ENCODE data around the gene FUT4. TPM values are rescaled to one million over a fixed set of nuclear protein-coding genes. Genes with fewer than 3 reads are reported as not detected.
A peak's percentile ranks its signal among the peaks of the same experiment; 100 is the strongest.
"Not testable (repeated sequence)": the region's sequence is repeated elsewhere in the genome, so short reads cannot be mapped to it uniquely, and the experiment has no call there.

The FUT4 gene
- total RNA-seq, 4 donors from 2014 or later = 1.2 to 4.5 (median 2.3) TPM

DNA sequence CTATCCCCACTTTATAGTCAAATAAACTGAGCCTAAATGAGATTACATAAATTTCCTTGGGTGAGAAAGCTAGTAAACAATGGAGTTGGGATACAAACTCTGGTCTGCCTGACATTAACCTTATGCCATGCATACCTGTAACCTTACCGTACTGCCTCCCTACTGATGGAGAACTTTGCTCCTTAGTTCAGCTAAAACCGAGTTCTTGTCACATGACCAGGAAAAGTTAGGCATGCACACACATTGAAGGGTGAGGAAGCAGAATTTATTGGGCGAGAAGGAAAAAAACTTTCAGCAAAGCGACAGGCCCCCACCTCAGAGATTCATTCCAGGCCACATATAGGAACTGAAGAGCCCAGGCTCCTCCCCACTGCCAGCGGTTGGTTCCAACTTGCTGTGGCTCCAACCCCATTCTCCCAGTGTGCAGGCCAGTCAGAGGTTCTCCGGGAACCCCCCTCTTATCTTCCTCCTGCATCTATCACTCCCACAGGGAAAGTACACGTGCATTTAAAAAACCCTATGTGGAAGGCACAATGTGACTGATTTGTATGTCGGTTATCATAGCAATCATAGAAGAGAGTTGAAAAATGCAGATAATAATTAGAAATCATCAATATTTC, 20.2 kb downstream of the FUT4 start:
- 60 to 61% methylated on average over 8 of the region's 8 CpGs for WGBS, 2 donors
- intact Hi-C loops (cut with DNase I; ENCODE audit: low total_unique reads) = no loop called here
- no peak for TF ChIP-seq POLR2A (IDR thresholded peaks at IDR 0.05)
- TF ChIP-seq, protein P1, sequence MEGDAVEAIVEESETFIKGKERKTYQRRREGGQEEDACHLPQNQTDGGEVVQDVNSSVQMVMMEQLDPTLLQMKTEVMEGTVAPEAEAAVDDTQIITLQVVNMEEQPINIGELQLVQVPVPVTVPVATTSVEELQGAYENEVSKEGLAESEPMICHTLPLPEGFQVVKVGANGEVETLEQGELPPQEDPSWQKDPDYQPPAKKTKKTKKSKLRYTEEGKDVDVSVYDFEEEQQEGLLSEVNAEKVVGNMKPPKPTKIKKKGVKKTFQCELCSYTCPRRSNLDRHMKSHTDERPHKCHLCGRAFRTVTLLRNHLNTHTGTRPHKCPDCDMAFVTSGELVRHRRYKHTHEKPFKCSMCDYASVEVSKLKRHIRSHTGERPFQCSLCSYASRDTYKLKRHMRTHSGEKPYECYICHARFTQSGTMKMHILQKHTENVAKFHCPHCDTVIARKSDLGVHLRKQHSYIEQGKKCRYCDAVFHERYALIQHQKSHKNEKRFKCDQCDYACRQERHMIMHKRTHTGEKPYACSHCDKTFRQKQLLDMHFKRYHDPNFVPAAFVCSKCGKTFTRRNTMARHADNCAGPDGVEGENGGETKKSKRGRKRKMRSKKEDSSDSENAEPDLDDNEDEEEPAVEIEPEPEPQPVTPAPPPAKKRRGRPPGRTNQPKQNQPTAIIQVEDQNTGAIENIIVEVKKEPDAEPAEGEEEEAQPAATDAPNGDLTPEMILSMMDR (IDR thresholded peaks at IDR 0.05) = no peak
- no peak overlapping the region for H3K4me3 ChIP-seq (ENCODE audit: low read depth, poor library complexity, severe bottlenecking)
- DNase-seq (ENCODE audit: low spot score in 2 of 2) = no peak

DNA sequence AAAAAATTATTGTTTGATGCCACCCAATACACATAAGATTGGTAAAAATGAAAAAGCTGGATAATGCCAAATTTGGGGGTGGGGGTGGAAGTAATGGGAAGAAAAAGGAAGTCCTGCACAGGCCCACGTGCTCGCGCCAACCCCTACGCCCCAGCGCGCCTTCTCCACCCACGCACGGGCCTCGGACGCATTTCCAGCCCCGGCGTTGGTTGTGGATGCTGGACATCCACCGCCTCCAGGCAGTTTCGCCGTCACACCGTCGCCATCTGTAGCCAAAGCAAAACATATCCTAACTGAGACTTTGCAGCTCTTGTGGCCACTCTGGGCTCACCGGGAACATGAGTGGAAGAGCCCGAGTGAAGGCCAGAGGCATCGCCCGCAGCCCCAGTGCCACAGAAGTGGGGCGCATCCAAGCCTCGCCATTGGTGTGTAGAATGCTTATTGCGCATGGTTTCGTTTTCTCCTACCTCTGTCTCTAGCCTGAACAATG, 23.5 kb downstream of the FUT4 start, which contains the start of gene PIWIL4:
PIWIL4 (plus strand) TSS at position 188 of the 490 bp plus-strand sequence; CDS start at position 339, 151 bp downstream.
- TF ChIP-seq, protein P1 (IDR thresholded peaks at IDR 0.05) = no peak
- TF ChIP-seq POLR2A (IDR thresholded peaks at IDR 0.05) = no peak
- intact Hi-C loops (cut with DNase I; ENCODE audit: low total_unique reads) = no loop called here
- no peak for DNase-seq (ENCODE audit: low spot score in 2 of 2)
- no peak within 1 kb of the TSS for H3K4me3 ChIP-seq (ENCODE audit: low read depth, poor library complexity, severe bottlenecking)
- WGBS, 2 donors = 97 to 98% methylated on average over 25 of the region's 25 CpGs

DNA sequence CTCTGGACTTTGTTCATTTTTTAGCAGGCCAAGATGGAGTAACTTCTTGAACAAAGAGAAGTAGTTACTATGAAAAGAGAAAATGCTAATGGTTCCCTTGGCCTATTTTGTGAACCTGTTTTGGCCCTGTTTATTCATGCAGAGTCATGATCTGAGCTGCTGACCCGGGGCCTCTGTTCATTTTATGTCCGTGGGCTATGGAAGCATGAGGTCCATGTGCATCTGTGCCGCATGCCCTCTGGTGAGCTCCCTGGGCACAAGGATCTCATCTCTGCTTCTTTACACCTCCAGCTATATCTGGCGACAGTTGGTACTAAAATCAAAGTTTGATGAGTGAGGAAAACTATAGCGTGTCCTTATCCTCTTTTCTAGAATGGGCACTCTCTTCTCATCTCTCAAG, 24.5 kb downstream of the FUT4 start:
- WGBS, 2 donors = 96 to 97% methylated on average over 5 of the region's 5 CpGs
- DNase-seq (ENCODE audit: low spot score in 2 of 2) = no peak
- H3K4me3 ChIP-seq (ENCODE audit: low read depth, poor library complexity, severe bottlenecking) = no peak overlapping the region
- intact Hi-C loops (cut with DNase I; ENCODE audit: low total_unique reads) = no loop called here
- no peak for TF ChIP-seq POLR2A (IDR thresholded peaks at IDR 0.05)
- TF ChIP-seq, protein P1 (IDR thresholded peaks at IDR 0.05) = no peak

GRCh38 chr11:94568717-94569116, 25.0 kb downstream of the FUT4 start:
- H3K4me3 ChIP-seq (ENCODE audit: low read depth, poor library complexity, severe bottlenecking) = no peak overlapping the region
- intact Hi-C loops (cut with DNase I; ENCODE audit: low total_unique reads) = no loop called here
- 89 to 94% methylated on average over 4 of the region's 4 CpGs for WGBS, 2 donors
- no peak for DNase-seq (ENCODE audit: low spot score in 2 of 2)
- TF ChIP-seq, protein P1 (IDR thresholded peaks at IDR 0.05) = no peak
- TF ChIP-seq POLR2A (IDR thresholded peaks at IDR 0.05) = no peak

DNA sequence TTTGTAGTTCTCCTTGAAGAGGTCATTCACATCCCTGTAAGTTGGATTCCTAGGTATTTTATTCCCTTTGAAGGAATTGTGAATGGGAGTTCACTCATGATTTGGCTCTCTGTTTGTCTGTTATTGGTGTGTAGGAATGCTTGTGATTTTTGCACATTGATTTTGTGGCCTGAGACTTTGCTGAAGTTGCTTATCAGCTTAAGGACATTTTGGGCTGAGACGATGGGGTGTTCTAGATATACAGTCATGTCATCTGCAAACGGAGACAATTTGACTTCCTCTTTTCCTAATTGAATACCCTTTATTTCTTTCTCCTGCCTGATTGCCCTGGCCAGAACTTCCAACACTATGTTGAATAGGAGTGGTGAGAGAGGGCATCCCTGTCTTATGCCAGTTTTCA, 29.3 kb downstream of the FUT4 start:
- DNase-seq (ENCODE audit: low spot score in 2 of 2); intact Hi-C loops (cut with DNase I; ENCODE audit: low total_unique reads); H3K4me3 ChIP-seq (ENCODE audit: low read depth, poor library complexity, severe bottlenecking): not testable (repeated sequence)
- 51 to 84% methylated on average over 2 of the region's 2 CpGs for WGBS, 2 donors

- TF ChIP-seq POLR2A (IDR thresholded peaks at IDR 0.05) = no peak
- TF ChIP-seq, protein P1 (IDR thresholded peaks at IDR 0.05) = no peak
- DNase-seq (ENCODE audit: low spot score in 2 of 2) = peak in 1 of 2 donors; percentile 30
- intact Hi-C loops (cut with DNase I; ENCODE audit: low total_unique reads) = no loop called here
- 66 to 68% methylated on average over 13 of the region's 13 CpGs for WGBS, 2 donors
- no peak overlapping the region for H3K4me3 ChIP-seq (ENCODE audit: low read depth, poor library complexity, severe bottlenecking)
Measured at GRCh38 chr11:94574193-94574961, 30.7 kb downstream of the FUT4 start.
